Endothelial cell (in vitro differentiated cells): Measurements from ENCODE around the gene ATXN7. TPM values are rescaled to one million over a fixed set of nuclear protein-coding genes. Genes with fewer than 3 reads are reported as not detected.

Experiments used
- DNase-seq: peaks from one replicate; pipeline ENCODE4 v3.0.0; 2021; ENCODE audit warnings: low spot score
- H3K27ac Mint-ChIP-seq: one replicate; pipeline ENCODE4 v1.8.0; 2021; ENCODE audit warnings: mixed read lengths, inconsistent platforms; ENCODE audit not compliant: unreplicated experiment
- H3K27me3 Mint-ChIP-seq: one replicate; pipeline ENCODE4 v1.8.0; 2021; ENCODE audit warnings: mild to moderate bottlenecking, moderate library complexity, mixed read lengths, inconsistent platforms; ENCODE audit not compliant: unreplicated experiment
- H3K36me3 Mint-ChIP-seq: one replicate; pipeline ENCODE4 v1.8.0; 2021; ENCODE audit warnings: mild to moderate bottlenecking, low read depth, mixed read lengths, inconsistent platforms; ENCODE audit not compliant: unreplicated experiment
- H3K4me1 Mint-ChIP-seq: one replicate; pipeline ENCODE4 v1.8.0; 2021; ENCODE audit warnings: mild to moderate bottlenecking, mixed read lengths, inconsistent platforms; ENCODE audit not compliant: unreplicated experiment
- H3K4me3 Mint-ChIP-seq: one replicate; pipeline ENCODE4 v1.8.0; 2021; ENCODE audit warnings: mild to moderate bottlenecking, mixed read lengths, inconsistent platforms; ENCODE audit not compliant: unreplicated experiment
- H3K9me3 Mint-ChIP-seq: one replicate; pipeline ENCODE4 v1.8.0; 2021; ENCODE audit warnings: mixed read lengths, inconsistent platforms; ENCODE audit not compliant: unreplicated experiment
- total RNA-seq: library from RNA; stranded (reverse); fragmentation: NEBNext Ultra II Directional; extraction: Animal tissue kit (Norgen Biotek cat#: 25700); gene quantifications from one replicate; pipeline ENCODE4 v1.2.1, GENCODE V29; 2021; ENCODE audit not compliant: unreplicated experiment
- TF ChIP-seq, protein P1 (sequence below): fragments of 200-600 bp; sonication (generic); IDR thresholded peaks from one replicate; pipeline ENCODE4 v1.5.0; 2021; ENCODE audit warnings: antibody characterized with exemption; ENCODE audit not compliant: unreplicated experiment

The ATXN7 gene
- total RNA-seq, 1 donor from 2014 or later: 21.0 TPM

- Mint-ChIP-seq H3K36me3 (peaks cover 37% of the 10 kb centered on the region), H3K27me3 (no peaks in the 10 kb centered on the region), H3K4me3 (no peak overlapping the region), H3K4me1 (peaks cover 16% of the 10 kb centered on the region), H3K9me3 (no peaks in the 10 kb centered on the region), H3K27ac (no peak overlapping the region)
- TF ChIP-seq, protein P1, sequence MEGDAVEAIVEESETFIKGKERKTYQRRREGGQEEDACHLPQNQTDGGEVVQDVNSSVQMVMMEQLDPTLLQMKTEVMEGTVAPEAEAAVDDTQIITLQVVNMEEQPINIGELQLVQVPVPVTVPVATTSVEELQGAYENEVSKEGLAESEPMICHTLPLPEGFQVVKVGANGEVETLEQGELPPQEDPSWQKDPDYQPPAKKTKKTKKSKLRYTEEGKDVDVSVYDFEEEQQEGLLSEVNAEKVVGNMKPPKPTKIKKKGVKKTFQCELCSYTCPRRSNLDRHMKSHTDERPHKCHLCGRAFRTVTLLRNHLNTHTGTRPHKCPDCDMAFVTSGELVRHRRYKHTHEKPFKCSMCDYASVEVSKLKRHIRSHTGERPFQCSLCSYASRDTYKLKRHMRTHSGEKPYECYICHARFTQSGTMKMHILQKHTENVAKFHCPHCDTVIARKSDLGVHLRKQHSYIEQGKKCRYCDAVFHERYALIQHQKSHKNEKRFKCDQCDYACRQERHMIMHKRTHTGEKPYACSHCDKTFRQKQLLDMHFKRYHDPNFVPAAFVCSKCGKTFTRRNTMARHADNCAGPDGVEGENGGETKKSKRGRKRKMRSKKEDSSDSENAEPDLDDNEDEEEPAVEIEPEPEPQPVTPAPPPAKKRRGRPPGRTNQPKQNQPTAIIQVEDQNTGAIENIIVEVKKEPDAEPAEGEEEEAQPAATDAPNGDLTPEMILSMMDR: no peak
- no peak for DNase-seq
These were observed 123.2 kb downstream of the ATXN7 start for GRCh38 chr3:63986831-63987230.

DNA sequence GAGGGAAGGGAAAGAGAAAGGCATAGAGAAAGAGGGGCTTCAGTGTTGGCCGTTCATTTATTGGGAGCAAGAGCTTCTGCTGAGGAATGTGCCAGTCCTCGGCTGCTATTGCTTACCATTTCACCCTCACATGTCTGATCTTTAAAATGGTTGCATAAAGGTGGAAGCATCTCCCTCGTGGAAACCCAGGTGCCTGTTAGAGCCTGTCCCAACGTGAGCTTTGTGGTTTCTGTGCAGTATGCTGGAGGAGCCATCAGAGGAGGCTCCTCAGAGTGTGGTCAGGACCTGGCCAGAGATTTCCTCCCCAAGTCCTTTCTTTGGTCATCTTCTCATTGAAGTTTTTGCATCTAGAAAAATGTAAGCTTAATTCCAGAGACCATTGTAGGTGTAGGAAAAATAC, 125.3 kb downstream of the ATXN7 start:
- no peaks in the 10 kb centered on the region for H3K9me3 Mint-ChIP-seq
- no peak overlapping the region for H3K27ac Mint-ChIP-seq
- no peak for DNase-seq
- no peaks in the 10 kb centered on the region for H3K27me3 Mint-ChIP-seq
- peaks cover 48% of the 10 kb centered on the region for H3K36me3 Mint-ChIP-seq
- peaks cover 24% of the 10 kb centered on the region for H3K4me1 Mint-ChIP-seq
- TF ChIP-seq, protein P1: no peak
- H3K4me3 Mint-ChIP-seq: no peak overlapping the region

- Mint-ChIP-seq H3K4me1 (peaks cover 22% of the 10 kb centered on the region), H3K9me3 (no peaks in the 10 kb centered on the region), H3K36me3 (peaks cover 47% of the 10 kb centered on the region), H3K4me3 (no peak overlapping the region), H3K27me3 (no peaks in the 10 kb centered on the region), H3K27ac (no peak overlapping the region)
- TF ChIP-seq, protein P1: no peak
- no peak for DNase-seq
These were observed 126.5 kb downstream of the ATXN7 start for GRCh38 chr3:63990204-63990603.

DNA sequence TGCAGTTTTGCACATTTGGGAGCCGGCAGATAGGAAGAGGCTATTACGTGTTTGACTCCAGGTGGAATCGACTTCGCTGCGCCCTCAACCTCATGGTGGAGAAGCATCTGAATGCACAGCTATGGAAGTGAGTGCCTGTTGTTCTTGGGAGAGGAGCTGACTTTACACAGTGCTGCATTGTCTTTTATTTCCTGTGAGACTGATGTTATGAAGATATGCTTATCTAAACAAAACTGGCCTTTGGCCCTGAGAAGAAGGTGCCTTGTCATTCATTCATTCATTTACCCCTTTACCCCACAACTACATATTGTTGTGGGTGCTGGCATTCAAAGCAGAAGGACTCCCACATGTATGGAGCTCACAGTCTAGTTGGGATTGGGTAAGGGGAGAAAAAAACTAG, 127.1 kb downstream of the ATXN7 start:
- Mint-ChIP-seq H3K36me3 (peaks cover 48% of the 10 kb centered on the region), H3K9me3 (no peaks in the 10 kb centered on the region), H3K4me1 (peaks cover 22% of the 10 kb centered on the region), H3K27me3 (peaks cover 5% of the 10 kb centered on the region), H3K27ac (peak overlapping the region; percentile 46), H3K4me3 (no peak overlapping the region)
- TF ChIP-seq, protein P1: no peak
- no peak for DNase-seq

GRCh38 chr3:63991666-63992065, 128.0 kb downstream of the ATXN7 start:
- H3K36me3 Mint-ChIP-seq: peaks cover 54% of the 10 kb centered on the region
- peaks cover 31% of the 10 kb centered on the region for H3K4me1 Mint-ChIP-seq
- H3K9me3 Mint-ChIP-seq: no peaks in the 10 kb centered on the region

More at GRCh38 chr3:63991666-63992065, 128.0 kb downstream of the ATXN7 start:
- H3K4me3 Mint-ChIP-seq: no peak overlapping the region
- TF ChIP-seq, protein P1: no peak
- H3K27me3 Mint-ChIP-seq: peaks cover 5% of the 10 kb centered on the region
- H3K27ac Mint-ChIP-seq: no peak overlapping the region
- DNase-seq: no peak
